PFSK-1 (cell line): ENCODE data around the gene KRT75.

Experiments used
- FOXP2 ChIP-seq: optimal IDR thresholded peaks from 2 replicates; pipeline ENCODE3; 2011; ENCODE audit warnings: borderline replicate concordance, control low read depth, inconsistent platforms; ENCODE audit not compliant: insufficient read depth; ENCODE audit errors: extremely low read length, extremely low read depth
- POLR2AphosphoS5 ChIP-seq: IDR thresholded peaks from 2 replicates; pipeline ENCODE4 v1.6.1; 2012; ENCODE audit warnings: low read depth, mild to moderate bottlenecking, control low read depth, low read length, moderate library complexity
- SIN3A ChIP-seq: IDR thresholded peaks from 2 replicates; pipeline ENCODE4 v1.6.1; 2012; ENCODE audit warnings: mild to moderate bottlenecking, low read length, moderate library complexity, borderline replicate concordance; ENCODE audit not compliant: insufficient read depth
- TAF1 ChIP-seq: IDR thresholded peaks from 2 replicates; pipeline ENCODE4 v1.6.1; 2012; ENCODE audit warnings: low read length, control low read depth, borderline replicate concordance; ENCODE audit not compliant: insufficient read depth
- TF ChIP-seq, protein P1 (sequence below), 2 experiments: IDR thresholded peaks; 2 replicates each; pipeline versions ENCODE4 v1.6.1 to v1.8.0; 2011 to 2012; ENCODE audit warnings: low read depth in 2 of 2, low read length in 2 of 2, control low read depth in 1 of 2, inconsistent platforms in 1 of 2, mild to moderate bottlenecking in 1 of 2, moderate library complexity in 1 of 2; ENCODE audit not compliant: insufficient read depth in 1 of 2

Gene KRT75

DNA sequence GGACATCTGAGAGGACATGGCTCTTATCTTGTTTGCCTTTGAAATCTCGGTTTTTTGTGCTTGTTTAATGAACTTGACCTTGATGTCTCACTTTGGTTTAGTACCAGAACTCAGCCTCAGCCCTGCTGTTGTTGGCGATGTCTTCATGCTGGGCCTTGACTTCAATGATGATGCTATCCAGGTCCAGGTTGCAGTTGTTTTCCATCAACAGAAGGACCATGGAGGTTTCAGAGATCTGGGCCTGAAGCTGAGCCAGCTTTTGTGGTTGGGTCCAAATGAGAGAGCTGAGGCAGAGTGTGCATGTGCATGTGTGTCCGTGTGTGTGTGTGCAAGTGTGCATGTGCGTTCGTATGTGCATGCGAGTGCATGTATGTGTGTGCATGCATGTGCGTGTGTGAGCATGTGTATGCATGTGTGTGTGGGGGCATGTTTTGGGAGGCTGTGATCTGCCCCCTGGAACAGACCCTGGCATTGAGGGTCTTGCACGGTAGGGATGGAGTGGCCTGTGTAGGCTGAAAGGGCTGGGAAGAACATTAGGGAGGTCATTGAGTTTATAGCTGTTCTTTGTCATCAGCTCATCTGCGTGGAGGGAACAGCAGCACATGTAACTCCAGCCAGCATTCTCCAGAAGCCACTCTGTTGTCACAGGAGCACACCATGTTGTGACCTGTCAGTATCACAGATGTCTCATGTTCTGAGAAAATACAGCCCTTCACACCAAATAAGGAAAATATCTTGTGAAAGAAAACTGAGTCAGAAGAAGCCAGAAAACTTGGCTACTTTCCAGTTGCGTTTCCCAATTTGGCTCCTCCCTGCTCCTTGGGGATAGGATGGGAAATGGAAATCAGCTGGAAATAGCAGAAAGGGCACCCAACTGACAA is 18.1 kb downstream of the KRT75 start:
- no peak for TF ChIP-seq POLR2AphosphoS5
- no peak for TF ChIP-seq TAF1
- no peak for TF ChIP-seq SIN3A
- TF ChIP-seq FOXP2 = no peak
- TF ChIP-seq, protein P1, sequence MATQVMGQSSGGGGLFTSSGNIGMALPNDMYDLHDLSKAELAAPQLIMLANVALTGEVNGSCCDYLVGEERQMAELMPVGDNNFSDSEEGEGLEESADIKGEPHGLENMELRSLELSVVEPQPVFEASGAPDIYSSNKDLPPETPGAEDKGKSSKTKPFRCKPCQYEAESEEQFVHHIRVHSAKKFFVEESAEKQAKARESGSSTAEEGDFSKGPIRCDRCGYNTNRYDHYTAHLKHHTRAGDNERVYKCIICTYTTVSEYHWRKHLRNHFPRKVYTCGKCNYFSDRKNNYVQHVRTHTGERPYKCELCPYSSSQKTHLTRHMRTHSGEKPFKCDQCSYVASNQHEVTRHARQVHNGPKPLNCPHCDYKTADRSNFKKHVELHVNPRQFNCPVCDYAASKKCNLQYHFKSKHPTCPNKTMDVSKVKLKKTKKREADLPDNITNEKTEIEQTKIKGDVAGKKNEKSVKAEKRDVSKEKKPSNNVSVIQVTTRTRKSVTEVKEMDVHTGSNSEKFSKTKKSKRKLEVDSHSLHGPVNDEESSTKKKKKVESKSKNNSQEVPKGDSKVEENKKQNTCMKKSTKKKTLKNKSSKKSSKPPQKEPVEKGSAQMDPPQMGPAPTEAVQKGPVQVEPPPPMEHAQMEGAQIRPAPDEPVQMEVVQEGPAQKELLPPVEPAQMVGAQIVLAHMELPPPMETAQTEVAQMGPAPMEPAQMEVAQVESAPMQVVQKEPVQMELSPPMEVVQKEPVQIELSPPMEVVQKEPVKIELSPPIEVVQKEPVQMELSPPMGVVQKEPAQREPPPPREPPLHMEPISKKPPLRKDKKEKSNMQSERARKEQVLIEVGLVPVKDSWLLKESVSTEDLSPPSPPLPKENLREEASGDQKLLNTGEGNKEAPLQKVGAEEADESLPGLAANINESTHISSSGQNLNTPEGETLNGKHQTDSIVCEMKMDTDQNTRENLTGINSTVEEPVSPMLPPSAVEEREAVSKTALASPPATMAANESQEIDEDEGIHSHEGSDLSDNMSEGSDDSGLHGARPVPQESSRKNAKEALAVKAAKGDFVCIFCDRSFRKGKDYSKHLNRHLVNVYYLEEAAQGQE (IDR thresholded peaks at IDR 0.05; ENCODE audit: insufficient read depth in 1 of 2, low read depth in 2 of 2, low read length in 2 of 2) = no peak

DNA sequence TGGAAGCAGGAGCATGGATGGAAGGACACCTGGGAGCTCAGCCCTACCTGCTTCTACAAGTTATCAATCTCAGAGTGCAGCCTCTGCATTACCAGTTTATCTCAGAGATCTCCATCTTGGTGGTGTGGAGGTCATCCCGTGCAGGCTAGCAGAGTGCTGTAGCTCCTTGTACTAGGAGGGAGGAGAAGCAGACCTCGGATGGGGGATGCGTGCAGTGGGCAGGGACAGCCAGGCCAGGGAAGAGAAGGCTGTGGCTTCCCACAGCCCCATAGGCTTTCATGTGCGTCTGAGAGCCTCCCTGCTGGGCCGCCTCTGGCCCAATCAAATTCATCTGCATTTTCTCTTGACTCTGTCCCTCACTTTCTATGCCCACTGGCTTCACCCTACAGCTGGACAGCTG is 19.2 kb downstream of the KRT75 start:
- TF ChIP-seq SIN3A = no peak
- TF ChIP-seq FOXP2 = no peak

DNA sequence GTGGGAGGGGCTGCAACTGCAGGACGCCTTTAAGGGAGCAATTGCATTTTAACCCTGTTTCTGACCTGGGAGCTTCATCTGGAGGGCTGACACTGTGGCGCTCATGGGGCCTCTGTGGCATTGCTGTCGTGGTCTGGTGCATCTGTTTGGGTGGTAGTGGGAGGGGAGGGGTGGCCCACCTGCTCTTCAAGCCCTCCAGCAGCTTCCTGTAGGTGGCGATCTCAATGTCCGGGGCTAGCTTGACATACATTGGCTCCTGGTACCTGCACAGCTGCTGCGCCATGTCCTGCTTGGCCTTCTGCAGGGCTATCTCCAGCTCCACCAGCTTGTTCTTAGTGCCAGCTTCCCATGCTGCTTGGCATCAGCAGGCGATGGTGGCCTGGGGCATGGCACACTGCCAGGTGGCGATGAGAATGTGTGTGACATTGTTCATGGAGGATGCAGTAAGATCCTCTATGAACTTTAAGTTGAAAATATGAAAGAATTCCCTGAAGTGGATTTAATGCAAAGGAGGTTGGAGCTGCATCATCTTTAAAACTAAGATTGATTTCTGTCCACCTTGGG is 20.3 kb downstream of the KRT75 start:
- TF ChIP-seq POLR2AphosphoS5 (no peak), SIN3A (no peak), FOXP2 (no peak), TAF1 (no peak)
- TF ChIP-seq, protein P1 (IDR thresholded peaks at IDR 0.05; ENCODE audit: insufficient read depth in 1 of 2, low read depth in 2 of 2, low read length in 2 of 2) = no peak

DNA sequence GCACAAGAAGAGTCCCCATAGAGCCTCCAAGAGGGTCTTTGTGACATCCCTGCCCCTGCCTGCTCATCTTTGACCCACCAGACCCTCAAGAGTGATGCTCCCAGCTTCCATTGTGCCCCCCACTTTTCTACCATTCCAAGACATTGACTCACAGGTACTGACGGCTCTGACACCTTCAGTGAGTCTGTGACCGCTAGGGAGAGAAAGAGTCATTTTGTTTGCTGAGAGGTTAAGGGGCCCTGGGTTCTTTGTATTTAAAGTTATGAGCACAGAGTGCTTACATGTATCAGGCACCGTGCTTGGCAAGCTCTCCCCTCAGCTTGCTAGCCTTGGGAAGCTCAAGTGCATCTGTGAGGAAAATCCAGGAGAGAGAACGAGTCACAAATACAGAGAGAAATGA is 21.0 kb downstream of the KRT75 start:
- no peak for TF ChIP-seq FOXP2

DNA sequence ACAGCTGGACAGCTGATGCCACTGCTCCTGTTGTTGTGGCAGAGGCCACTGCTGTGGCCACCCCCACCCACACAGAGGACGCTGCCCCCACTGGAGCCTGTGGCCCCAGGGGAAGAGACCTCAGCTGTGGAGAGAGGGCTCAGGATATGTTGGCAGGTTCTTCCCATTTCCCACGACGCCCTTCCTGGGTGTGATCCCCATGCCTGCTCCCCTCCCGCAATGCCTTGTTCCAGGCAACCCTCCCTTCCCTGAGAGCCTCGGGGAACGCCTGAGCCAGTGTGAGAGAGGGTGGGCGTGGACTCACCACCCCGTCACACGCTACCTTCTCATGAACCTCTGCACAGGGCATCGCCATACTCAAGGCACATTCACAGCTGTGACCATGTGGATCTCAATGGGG is 22.4 kb downstream of the KRT75 start:
- TF ChIP-seq POLR2AphosphoS5 = no peak
- no peak for TF ChIP-seq SIN3A

DNA sequence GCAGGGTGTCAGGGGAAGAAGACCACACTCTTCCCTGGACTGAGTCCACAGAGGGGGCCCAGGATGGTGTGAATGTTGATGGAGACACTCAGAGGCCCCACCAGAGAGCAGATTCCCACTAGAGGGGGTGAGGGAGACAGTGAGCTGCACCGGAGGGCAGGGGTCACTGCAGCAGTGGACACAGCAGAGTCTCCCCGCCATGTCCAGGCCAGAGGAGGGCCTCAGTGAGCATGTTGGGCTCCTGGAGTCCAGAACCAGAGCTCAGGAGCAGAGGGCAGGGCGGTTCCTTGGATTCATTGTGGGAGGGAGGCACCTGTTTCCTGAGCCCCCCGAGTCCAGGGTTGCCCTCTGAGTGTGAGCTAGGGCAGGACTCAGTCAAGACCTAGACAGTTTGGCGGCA is 26.3 kb downstream of the KRT75 start:
- TF ChIP-seq SIN3A = no peak
- no peak for TF ChIP-seq FOXP2
- TF ChIP-seq, protein P1 (IDR thresholded peaks at IDR 0.05; ENCODE audit: insufficient read depth in 1 of 2, low read depth in 2 of 2, low read length in 2 of 2) = no peak
- TF ChIP-seq TAF1 = no peak
- TF ChIP-seq POLR2AphosphoS5 = no peak

DNA sequence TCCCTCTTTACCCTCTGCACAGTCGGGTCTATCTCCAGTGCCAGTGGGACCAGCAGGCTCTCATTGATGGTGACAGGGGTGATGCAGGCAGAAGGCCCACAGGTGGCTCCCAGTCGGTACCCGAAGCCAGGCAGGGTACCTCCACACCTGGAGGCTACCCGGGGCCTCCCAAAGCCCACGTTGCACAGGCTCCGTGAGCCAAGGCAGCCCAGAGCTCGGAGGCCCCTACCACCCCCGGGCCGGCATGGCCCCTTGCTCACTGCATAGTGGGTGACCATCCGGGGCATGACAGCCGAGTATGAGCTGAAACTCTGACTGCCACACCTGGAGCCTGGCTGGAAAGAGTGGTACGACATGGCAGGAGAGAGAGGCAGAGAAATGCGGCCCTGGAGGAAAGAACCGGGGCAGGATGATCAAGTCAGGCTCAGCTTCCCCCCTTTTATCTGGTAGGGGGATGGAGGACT is 28.2 kb downstream of the KRT75 start, which contains the start of gene KRT82:
Gene KRT82 (minus strand): TSS at position 414 of the 464 bp plus-strand sequence. CDS start 58 bp downstream, at position 356.
- TF ChIP-seq FOXP2 (no peak), TAF1 (no peak)
